H1 (cell line): ENCODE results near the gene GLI1. TPM values are rescaled to one million over a fixed set of nuclear protein-coding genes. Genes with fewer than 3 reads are reported as not detected.

Source experiments
- CTCF ChIA-PET: fragments of 300-600 bp; sonication (Branson Sonifier 250); formaldehyde crosslinking; loops from one replicate; lab custom pipeline; 2021; ENCODE audit not compliant: partially characterized antibody; lab: Charles Lee
- POLR2A ChIA-PET: fragments of 300-600 bp; sonication (Branson Sonifier 250); formaldehyde crosslinking; loops from one replicate; lab custom pipeline; 2021; ENCODE audit warnings: inconsistent platforms; ENCODE audit not compliant: partially characterized antibody; lab: Charles Lee
- DNase-seq, 2 experiments: peaks; one replicate each; pipeline versions ENCODE4 v3.0.0 to v3.0.0-alpha.2; 2010 to 2022; ENCODE audit warnings: low spot score in 2 of 2, low read depth in 1 of 2, mixed read lengths in 1 of 2
- FAIRE-seq: peaks from 2 replicates; lab custom pipeline; 2011; peaks lifted over from hg19 to GRCh38; lab: Jason Lieb, UNC
- H2AFZ ChIP-seq: 2 replicates; pipeline ENCODE4 v1.8.1; 2012; ENCODE audit warnings: low read length, inconsistent platforms
- H2AK5ac ChIP-seq: 2 replicates; pipeline ENCODE4 v1.6.1; 2013; ENCODE audit warnings: low read depth, low read length
- H2BK120ac ChIP-seq: replicated peaks from 2 replicates; pipeline ENCODE3; 2013; ENCODE audit warnings: low read depth, low read length, inconsistent platforms
- H2BK12ac ChIP-seq: 2 replicates; pipeline ENCODE4 v1.6.1; 2013; ENCODE audit warnings: low read depth, low read length
- H2BK15ac ChIP-seq: 2 replicates; pipeline ENCODE4 v1.6.1; 2013; ENCODE audit warnings: low read length
- H2BK20ac ChIP-seq: 2 replicates; pipeline ENCODE4 v1.6.1; 2013; ENCODE audit warnings: low read length
- H2BK5ac ChIP-seq: 2 replicates; pipeline ENCODE4 v1.6.1; 2013; ENCODE audit warnings: low read depth, low read length
- H3K14ac ChIP-seq: 2 replicates; pipeline ENCODE4 v1.6.1; 2013; ENCODE audit warnings: inconsistent platforms; ENCODE audit not compliant: insufficient read length
- H3K18ac ChIP-seq: 2 replicates; pipeline ENCODE4 v1.6.1; 2013; ENCODE audit warnings: low read length; ENCODE audit errors: extremely low read depth
- H3K23ac ChIP-seq: 2 replicates; pipeline ENCODE4 v1.6.1; 2013; ENCODE audit warnings: inconsistent platforms; ENCODE audit not compliant: insufficient read length
- H3K23me2 ChIP-seq: 2 replicates; pipeline ENCODE4 v1.6.1; 2013; ENCODE audit warnings: low read depth, low read length
- H3K27ac ChIP-seq: 2 replicates; pipeline ENCODE4 v1.6.1; 2011; ENCODE audit warnings: low read depth, low read length, inconsistent platforms
- H3K27me3 ChIP-seq, 4 experiments: replicated peaks in 1 of 4; 1 replicate in 1 of 4; 2 replicates in 3 of 4; pipeline versions ENCODE4 v1.6.1 to v1.8.1; 2011 to 2013; ENCODE audit warnings: low read length in 3 of 4, mild to moderate bottlenecking in 3 of 4, inconsistent platforms in 2 of 4, mixed read lengths in 2 of 4, moderate library complexity in 1 of 4; ENCODE audit not compliant: control insufficient read depth in 3 of 4, insufficient read depth in 3 of 4; ENCODE audit errors: extremely low read depth in 1 of 4
- H3K36me3 ChIP-seq, 4 experiments: 2 replicates each; pipeline versions ENCODE4 v1.6.1 to v1.8.1; 2011 to 2013; ENCODE audit warnings: mild to moderate bottlenecking in 4 of 4, low read length in 3 of 4, moderate library complexity in 2 of 4, control low read depth in 1 of 4, inconsistent platforms in 1 of 4; ENCODE audit not compliant: insufficient read depth in 4 of 4, control insufficient read depth in 2 of 4
- H3K4ac ChIP-seq: replicated peaks from 2 replicates; pipeline ENCODE3; 2013; ENCODE audit warnings: low read length, low read depth, mixed read lengths, inconsistent platforms; ENCODE audit not compliant: insufficient read length
- H3K4me1 ChIP-seq, 4 experiments: replicated peaks in 1 of 4; 1 replicate in 1 of 4; 2 replicates in 3 of 4; pipeline versions ENCODE4 v1.6.1 to v1.8.1; 2011 to 2013; ENCODE audit warnings: low read length in 3 of 4, inconsistent platforms in 2 of 4, mixed read lengths in 1 of 4; ENCODE audit not compliant: insufficient read depth in 4 of 4, control insufficient read depth in 3 of 4
- H3K4me2 ChIP-seq, 2 experiments: 2 replicates each; pipeline versions ENCODE4 v1.6.1 to v1.8.1; 2011 to 2013; ENCODE audit warnings: low read depth in 2 of 2, low read length in 2 of 2, control low read depth in 1 of 2, inconsistent platforms in 1 of 2, mild to moderate bottlenecking in 1 of 2; ENCODE audit not compliant: insufficient read depth in 1 of 2
- H3K4me3 ChIP-seq, 4 experiments: fragments of 200-600, 300-600 bp in 1 of 4; sonication (generic), shearing (Covaris generic), sonication (Bioruptor Twin) in 1 of 4; 2 replicates each; pipeline versions ENCODE4 v1.5.1 to v1.8.1; 2011 to 2016; ENCODE audit warnings: low read length in 4 of 4, low read depth in 3 of 4, control low read depth in 2 of 4, inconsistent platforms in 2 of 4, mild to moderate bottlenecking in 2 of 4, mixed read lengths in 1 of 4, moderate library complexity in 1 of 4; ENCODE audit not compliant: insufficient read depth in 2 of 4; ENCODE audit errors: extremely low read depth in 1 of 4
- H3K56ac ChIP-seq: replicated peaks from 2 replicates; pipeline ENCODE3; 2013; ENCODE audit warnings: low read depth, mild to moderate bottlenecking, mixed read lengths, low read length, inconsistent platforms; ENCODE audit not compliant: insufficient read length
- H3K79me1 ChIP-seq: 2 replicates; pipeline ENCODE4 v1.6.1; 2013; ENCODE audit warnings: low read depth, low read length, control low read depth
- H3K79me2 ChIP-seq, 2 experiments: 2 replicates each; pipeline versions ENCODE4 v1.6.1 to v1.8.1; 2012 to 2013; ENCODE audit warnings: low read length in 2 of 2, mild to moderate bottlenecking in 2 of 2, inconsistent platforms in 1 of 2; ENCODE audit not compliant: insufficient read depth in 2 of 2, control insufficient read depth in 1 of 2
- H3K9ac ChIP-seq, 4 experiments: replicated peaks in 1 of 4; 1 replicate in 1 of 4; 2 replicates in 3 of 4; pipeline versions ENCODE4 v1.6.1 to v1.8.1; 2011 to 2013; ENCODE audit warnings: low read depth in 3 of 4, low read length in 3 of 4, control low read depth in 2 of 4, mild to moderate bottlenecking in 2 of 4, moderate library complexity in 2 of 4, inconsistent platforms in 1 of 4; ENCODE audit errors: extremely low read depth in 1 of 4
- H3K9me3 ChIP-seq, 2 experiments: 2 replicates each; pipeline versions ENCODE4 v1.6.1 to v1.8.1; 2012 to 2013; ENCODE audit warnings: mild to moderate bottlenecking in 2 of 2, moderate library complexity in 2 of 2, control low read depth in 1 of 2, inconsistent platforms in 1 of 2, low read depth in 1 of 2, low read length in 1 of 2, mixed read lengths in 1 of 2; ENCODE audit not compliant: insufficient read depth in 2 of 2
- H4K20me1 ChIP-seq, 2 experiments: replicated peaks in 1 of 2; 2 replicates each; pipeline versions ENCODE3 to v1.8.1; 2011 to 2013; ENCODE audit warnings: inconsistent platforms in 2 of 2, low read length in 2 of 2, mild to moderate bottlenecking in 1 of 2; ENCODE audit not compliant: insufficient read depth in 2 of 2, control insufficient read depth in 1 of 2
- H4K5ac ChIP-seq: 2 replicates; pipeline ENCODE4 v1.6.1; 2013; ENCODE audit warnings: low read length, low read depth, mixed read lengths, inconsistent platforms; ENCODE audit not compliant: insufficient read length
- H4K8ac ChIP-seq: 2 replicates; pipeline ENCODE4 v1.8.0; 2013; ENCODE audit warnings: mild to moderate bottlenecking, moderate library complexity, low read length, inconsistent platforms; ENCODE audit not compliant: insufficient read depth; ENCODE audit errors: extremely low read depth
- H4K91ac ChIP-seq: replicated peaks from 2 replicates; pipeline ENCODE3; 2013; ENCODE audit warnings: low read length, mixed read lengths, inconsistent platforms; ENCODE audit not compliant: insufficient read length
- ASH2L ChIP-seq: fragments of 200-600, 300-600 bp; sonication (generic); IDR thresholded peaks from one replicate; pipeline ENCODE4 v1.7.1; 2017; ENCODE audit warnings: low read length
- BACH1 ChIP-seq: IDR thresholded peaks from 2 replicates; pipeline ENCODE4 v1.6.1; 2012; ENCODE audit warnings: low read length, improper control_type of control experiment
- CTCF ChIP-seq, 3 experiments: IDR thresholded peaks; 1 replicate in 2 of 3; 2 replicates in 1 of 3; pipeline versions ENCODE4 v1.5.1 to v1.6.1; 2011; ENCODE audit warnings: low read length in 3 of 3, mild to moderate bottlenecking in 3 of 3, inconsistent platforms in 2 of 3, low read depth in 1 of 3, moderate library complexity in 1 of 3; ENCODE audit not compliant: insufficient read depth in 1 of 3; ENCODE audit errors: control extremely low read depth in 1 of 3
- GABPA ChIP-seq: IDR thresholded peaks from 2 replicates; pipeline ENCODE4 v1.6.1; 2011; ENCODE audit warnings: mild to moderate bottlenecking, low read length, moderate library complexity, borderline replicate concordance; ENCODE audit not compliant: insufficient read depth
- RFX5 ChIP-seq: IDR thresholded peaks from 2 replicates; pipeline ENCODE4 v1.6.1; 2011; ENCODE audit warnings: low read depth, low read length, improper control_type of control experiment, borderline replicate concordance
- TAF1 ChIP-seq: IDR thresholded peaks from 2 replicates; pipeline ENCODE4 v1.6.1; 2011; ENCODE audit warnings: mild to moderate bottlenecking, low read depth, low read length
- YY1 ChIP-seq: IDR thresholded peaks from 2 replicates; pipeline ENCODE4 v1.6.1; 2011; ENCODE audit warnings: low read depth, mild to moderate bottlenecking, low read length
- WGBS, 2 experiments: shearing (Covaris generic) in 1 of 2; methylation state at CpG; one replicate each; pipeline versions ENCODE4 v1.1.6 to v1.1.7; 2013 to 2015; ENCODE audit warnings: low lambda C conversion rate in 2 of 2, mixed read lengths in 2 of 2, inconsistent platforms in 1 of 2, low coverage in 1 of 2, missing lambda C conversion rate in 1 of 2; ENCODE audit not compliant: insufficient replicate concordance in 2 of 2, insufficient coverage in 1 of 2, insufficient read length in 1 of 2; ENCODE audit errors: extremely low coverage in 1 of 2, missing lambda C conversion rate in 1 of 2; 5-methylcytosine and 5-hydroxymethylcytosine counted together
- polyA plus RNA-seq, 7 experiments: library from polyadenylated mRNA; depleted of rRNA in 3 of 7; stranded (reverse) in 5 of 7; unstranded in 2 of 7; fragments of >200 nt in 5 of 7; fragments of 200-250 nt in 2 of 7; gene quantifications; 1 replicate in 5 of 7; 2 replicates in 1 of 7; 4 replicates in 1 of 7; pipeline versions ENCODE4 v1.2.1 to v1.2.3, GENCODE V29; 2011 to 2013; ENCODE audit warnings: missing spikeins in 2 of 7, mixed read lengths in 2 of 7
- total RNA-seq: library from RNA; stranded (reverse); fragmentation: NEBNext Ultra II Directional; extraction: Animal tissue kit (Norgen Biotek cat#: 25700); gene quantifications from 2 replicates; pipeline ENCODE4 v1.2.1, GENCODE V29; 2021

The GLI1 gene
- total and polyA plus RNA-seq, 2 of the 8 experiments (the other 6 are each of a cell fraction or from before 2014, with no cell fraction given): 23.5 to 25.3 TPM

- no peak overlapping the region for H2BK15ac ChIP-seq
- peak overlapping the region; percentile 38 for H4K5ac ChIP-seq
- H3K4me2 ChIP-seq: peak overlapping the region; percentile 81 to 96
- ChIA-PET POLR2A (interaction anchor here (0.8 to 6.0 kb wide), 35 partner anchors 9 to 1297 kb away, joined by 3 to 60 read pairs (median 4); partner anchors contain the start of genes ARHGEF25, DCTN2, KIF5A and LRP1), CTCF (interaction anchor here (0.8 to 2.0 kb wide), 4 partner anchors 20 to 222 kb away, joined by 3 to 5 read pairs (median 4); partner anchors contain the start of gene INHBE)
- peak overlapping the region; percentile 73; the same call in 1 of the 2 replicates for H4K8ac ChIP-seq
- no peak overlapping the region for H2AFZ ChIP-seq
- peak in 1 of 3 experiments; percentile 2; a peak in 1 of 4 replicates for TF ChIP-seq CTCF (IDR thresholded peaks at IDR 0.05; ENCODE audit: control extremely low read depth in 1 of 3, insufficient read depth in 1 of 3, low read depth in 1 of 3, low read length in 3 of 3)
- no peak for TF ChIP-seq RFX5
- TF ChIP-seq GABPA: no peak
- TF ChIP-seq BACH1: no peak
- TF ChIP-seq TAF1: no peak
- 0 out of 2 replicates have a peak, but pooled peaks have one; percentile 3 for TF ChIP-seq YY1
- TF ChIP-seq ASH2L: no peak
- no peak overlapping the region for H4K91ac ChIP-seq
- peak overlapping the region; percentile 86 for H2BK5ac ChIP-seq
- peaks cover 27 to 46% (median 32%) of the 10 kb centered on the region in 4 experiments for H3K36me3 ChIP-seq
- DNase-seq: no peak
- no peak overlapping the region for H3K14ac ChIP-seq
- H3K18ac ChIP-seq: peak overlapping the region; percentile 65
- H3K23ac ChIP-seq: no peak overlapping the region
- H3K79me2 ChIP-seq: peaks cover 0 to 29% of the 10 kb centered on the region in 2 experiments; a peak in 2 of 4 replicates
- H2AK5ac ChIP-seq: no peak overlapping the region
- peak overlapping the region; percentile 72 to 98 (median 91) for H3K9ac ChIP-seq
- H3K23me2 ChIP-seq: peaks cover 19% of the 10 kb centered on the region
- H3K27ac ChIP-seq: peak overlapping the region; percentile 88
- peak overlapping the region; percentile 80 to 94 (median 86) for H3K4me3 ChIP-seq
- H3K4me1 ChIP-seq: peaks cover 8 to 24% (median 14%) of the 10 kb centered on the region in 4 experiments
- FAIRE-seq: no peak
- peak overlapping the region; percentile 18; the same call in 1 of the 2 replicates for H2BK20ac ChIP-seq
- no peaks in the 10 kb centered on the region; the same call in 1 of the 2 replicates for H3K79me1 ChIP-seq
- no peaks in the 10 kb centered on the region for H3K27me3 ChIP-seq
- H3K4ac ChIP-seq: no peak overlapping the region
- H3K56ac ChIP-seq: peak overlapping the region; percentile 22
- WGBS, 2 experiments: 2% methylated on average over 7 of the region's 8 CpGs; no CpG with 5 or more reads in 1 of the 2 experiments
- H2BK12ac ChIP-seq: peak overlapping the region; percentile 64; the same call in 1 of the 2 replicates
- no peak overlapping the region for H2BK120ac ChIP-seq
- H4K20me1 ChIP-seq: peaks cover 7 to 21% of the 10 kb centered on the region in 2 experiments
- no peaks in the 10 kb centered on the region for H3K9me3 ChIP-seq
Measured at GRCh38 chr12:57519796-57520052, 60.1 kb downstream of the GLI1 start.
